ENCODE data around the gene RNASE7.

Gene RNASE7

GRCh38 chr14:21043974-21044618 lies 1.9 kb downstream of the RNASE7 start:
- DNase-seq = no peak

GRCh38 chr14:21047378-21047781 lies 5.2 kb downstream of the RNASE7 start:
- no peak for DNase-seq

- DNase-seq = no peak
These were observed 6.5 kb downstream of the RNASE7 start for GRCh38 chr14:21048638-21049037.

DNA sequence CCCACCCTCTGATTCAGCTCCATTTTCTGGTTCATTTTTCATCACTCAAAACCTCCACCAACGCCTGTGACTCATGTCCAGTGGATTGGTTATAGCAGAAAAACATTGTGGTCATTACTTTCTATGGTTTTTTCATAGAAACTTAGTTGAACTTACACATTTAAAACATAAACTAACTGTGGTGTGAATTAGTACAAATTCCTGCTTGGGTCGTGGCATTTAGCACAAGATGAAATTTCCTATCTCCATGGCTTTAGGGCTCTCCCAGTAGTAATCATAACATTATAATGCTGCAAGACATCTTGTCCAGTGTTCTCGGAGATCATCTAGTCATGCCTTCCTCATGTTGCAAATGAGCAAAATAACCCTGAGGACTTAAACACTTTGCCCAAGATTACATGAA lies 7.1 kb downstream of the RNASE7 start:
- no peak for DNase-seq

DNA sequence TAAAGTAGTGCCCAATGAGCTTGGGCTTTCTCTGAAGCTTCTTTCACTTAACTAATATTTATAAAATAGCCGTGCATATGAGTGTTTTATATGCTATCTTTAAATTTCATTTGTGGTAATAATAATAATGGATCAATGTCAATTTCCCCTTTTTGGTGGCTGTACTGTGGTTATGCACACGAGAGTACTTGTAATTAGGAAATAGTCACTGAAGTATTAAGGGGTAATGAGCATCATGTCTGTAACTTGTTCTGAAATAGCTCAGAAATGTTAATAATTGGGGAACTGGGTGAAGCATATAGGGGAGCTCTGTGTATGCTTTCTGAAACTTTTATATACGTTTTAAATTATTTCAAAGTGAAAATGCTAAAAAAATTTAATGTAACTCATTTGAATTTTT lies 8.4 kb downstream of the RNASE7 start:
- DNase-seq = no peak

GRCh38 chr14:21053184-21054122 lies 11.3 kb downstream of the RNASE7 start:
- no peak for DNase-seq

GRCh38 chr14:21054123-21054767 lies 12.1 kb downstream of the RNASE7 start:
- DNase-seq = no peak

- no peak for DNase-seq
These were observed 12.6 kb downstream of the RNASE7 start for GRCh38 chr14:21054768-21055145.

DNA sequence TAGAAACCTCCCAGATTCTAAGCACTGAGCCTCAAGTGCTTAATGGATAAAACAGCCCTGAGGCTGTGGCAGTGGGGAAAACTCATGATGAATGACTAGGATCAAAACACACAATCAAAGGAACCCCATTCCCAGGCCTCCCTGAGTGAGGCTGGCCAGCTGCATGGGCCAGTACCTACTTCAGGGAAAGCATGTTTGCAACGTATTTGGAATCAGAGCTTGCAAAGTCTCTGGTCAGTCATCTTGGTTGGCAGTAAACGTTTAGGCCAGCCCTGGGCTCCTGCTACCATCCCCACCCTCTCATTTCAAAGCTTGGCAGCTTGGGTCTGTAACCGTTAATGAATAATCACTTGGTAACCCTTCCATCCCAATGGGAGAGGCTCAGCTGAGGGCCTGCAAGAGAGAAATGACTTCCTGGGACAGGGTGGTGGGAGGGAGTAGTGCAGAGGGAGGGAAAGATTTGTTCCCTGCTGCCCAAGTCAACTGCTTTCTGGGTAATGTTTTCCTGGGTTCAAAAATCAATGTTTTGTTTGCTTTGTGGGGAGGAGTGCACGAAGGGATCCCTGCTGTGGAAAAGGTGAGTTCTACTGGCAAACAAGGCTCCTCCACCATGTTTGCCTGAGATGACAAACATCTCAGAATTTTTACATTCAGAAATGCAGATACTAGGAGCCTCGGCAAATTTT lies 13.4 kb downstream of the RNASE7 start:
- DNase-seq = no peak

- no peak for DNase-seq
These were observed 14.5 kb downstream of the RNASE7 start for GRCh38 chr14:21056520-21057163.

GRCh38 chr14:21057803-21058675 lies 15.9 kb downstream of the RNASE7 start, which contains the start of gene RNASE8:
RNASE8 (plus strand) TSS chr14:21057822; CDS start chr14:21057893, 71 bp downstream.
- no peak for DNase-seq

DNA sequence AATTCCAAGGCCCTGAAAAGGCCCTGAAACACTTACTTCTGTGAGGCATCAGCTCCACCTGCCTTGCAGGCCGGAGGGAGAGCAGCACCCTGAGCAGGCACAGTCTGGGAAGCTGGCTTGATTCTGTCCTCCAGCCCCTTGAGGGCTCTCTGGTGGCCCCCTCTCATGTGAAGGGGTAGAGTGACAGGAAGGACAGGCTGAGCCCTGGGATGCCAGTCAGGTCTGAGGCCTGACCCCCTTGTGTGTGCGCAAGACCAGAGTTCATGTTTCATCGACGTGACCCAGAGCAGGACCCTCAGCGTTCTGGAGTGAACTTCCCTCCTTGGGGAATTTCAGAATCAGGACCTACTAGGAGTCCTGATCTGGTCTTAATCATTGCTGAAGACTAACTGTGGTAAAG lies 16.7 kb downstream of the RNASE7 start:
- no peak for DNase-seq

DNA sequence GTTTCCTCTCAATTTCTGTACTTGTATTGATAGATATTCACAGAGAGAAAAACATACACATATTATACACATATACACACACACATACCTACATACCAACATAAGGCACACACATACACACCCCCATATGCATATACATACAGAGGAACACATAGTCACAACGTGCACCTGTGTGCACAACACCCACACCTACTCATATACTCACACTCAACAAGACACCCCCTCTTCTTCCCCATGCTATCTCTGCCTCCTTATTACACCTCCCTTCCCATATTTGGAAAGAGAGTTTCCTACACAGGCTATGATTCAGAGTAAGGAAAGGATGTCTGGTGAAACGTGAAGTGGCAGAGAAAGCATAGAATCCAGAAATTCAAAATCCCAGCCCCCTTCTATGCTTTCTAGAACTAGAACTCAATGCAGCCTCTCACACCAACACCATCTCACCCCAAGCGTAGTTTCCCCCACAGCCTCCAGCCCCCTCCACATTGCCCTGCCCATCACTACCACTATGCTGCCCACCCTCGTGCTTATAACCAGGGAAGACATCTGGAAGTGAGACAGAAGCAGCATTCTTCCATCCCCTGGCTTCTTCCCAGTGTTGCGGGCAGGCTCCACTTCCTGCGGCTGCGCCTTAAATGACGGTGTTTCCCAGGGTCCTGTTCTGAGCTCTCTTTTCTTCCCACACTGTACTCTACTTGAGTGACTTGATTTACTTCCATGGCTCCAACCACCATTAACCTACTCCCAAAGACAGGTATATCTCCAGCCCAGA lies 17.9 kb downstream of the RNASE7 start:
- DNase-seq = no peak

DNA sequence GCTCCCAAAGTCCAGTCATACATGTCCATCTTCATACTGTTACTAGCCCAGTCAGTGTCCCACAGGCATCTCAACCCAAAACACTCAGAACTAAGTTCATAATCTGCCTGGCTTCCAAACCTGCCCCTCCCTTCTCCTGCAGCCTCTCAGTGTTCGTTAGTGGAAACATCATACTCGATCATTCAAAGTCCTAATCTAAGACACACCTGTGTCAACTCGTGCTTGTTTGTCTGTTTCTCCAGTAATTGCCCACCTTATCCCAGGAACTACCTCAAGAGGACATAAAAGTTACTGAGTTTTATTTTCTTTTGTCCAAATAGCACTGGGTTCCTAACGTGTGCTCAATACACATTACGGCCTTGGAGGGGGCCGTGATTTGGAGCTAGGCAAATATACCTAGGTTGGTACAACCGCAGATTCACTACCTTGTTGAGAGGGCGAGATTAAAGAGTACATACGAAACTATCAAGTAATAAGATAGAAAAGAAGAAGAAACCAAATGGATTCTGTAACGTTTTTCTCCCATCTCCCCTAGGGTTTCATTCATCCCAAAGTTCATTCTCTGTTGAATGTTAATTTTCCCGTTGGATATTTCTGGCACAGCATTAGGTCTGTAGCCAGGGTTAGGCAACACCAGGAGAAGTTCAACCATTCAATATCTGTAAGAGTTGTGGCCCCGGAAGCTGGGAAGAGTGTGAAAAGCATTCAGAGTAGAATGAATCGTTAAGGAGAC lies 18.6 kb downstream of the RNASE7 start:
- DNase-seq = no peak

- DNase-seq = no peak
These were observed 19.1 kb downstream of the RNASE7 start for GRCh38 chr14:21061347-21061668.

DNA sequence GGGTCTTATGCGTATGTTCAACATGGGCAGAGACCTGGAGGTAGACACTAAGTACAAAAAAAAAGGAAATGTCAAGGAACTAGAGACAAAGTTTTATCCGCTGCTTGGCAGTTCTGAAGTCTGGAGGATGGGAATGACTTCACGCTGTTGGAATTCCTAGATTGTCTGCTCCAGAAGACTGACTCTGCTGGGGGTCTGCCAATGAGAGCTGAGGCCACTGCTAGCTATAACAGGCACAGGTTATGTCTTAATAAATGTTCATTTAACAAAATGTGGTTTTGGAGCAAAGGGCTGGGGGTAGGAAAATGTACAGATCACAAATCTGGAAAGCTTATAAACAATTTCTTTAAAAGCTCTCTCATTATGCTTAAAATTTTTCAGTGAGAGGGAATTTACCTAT lies 21.3 kb downstream of the RNASE7 start:
- DNase-seq = no peak

GRCh38 chr14:21066882-21067502 lies 24.8 kb downstream of the RNASE7 start:
- no peak for DNase-seq

DNA sequence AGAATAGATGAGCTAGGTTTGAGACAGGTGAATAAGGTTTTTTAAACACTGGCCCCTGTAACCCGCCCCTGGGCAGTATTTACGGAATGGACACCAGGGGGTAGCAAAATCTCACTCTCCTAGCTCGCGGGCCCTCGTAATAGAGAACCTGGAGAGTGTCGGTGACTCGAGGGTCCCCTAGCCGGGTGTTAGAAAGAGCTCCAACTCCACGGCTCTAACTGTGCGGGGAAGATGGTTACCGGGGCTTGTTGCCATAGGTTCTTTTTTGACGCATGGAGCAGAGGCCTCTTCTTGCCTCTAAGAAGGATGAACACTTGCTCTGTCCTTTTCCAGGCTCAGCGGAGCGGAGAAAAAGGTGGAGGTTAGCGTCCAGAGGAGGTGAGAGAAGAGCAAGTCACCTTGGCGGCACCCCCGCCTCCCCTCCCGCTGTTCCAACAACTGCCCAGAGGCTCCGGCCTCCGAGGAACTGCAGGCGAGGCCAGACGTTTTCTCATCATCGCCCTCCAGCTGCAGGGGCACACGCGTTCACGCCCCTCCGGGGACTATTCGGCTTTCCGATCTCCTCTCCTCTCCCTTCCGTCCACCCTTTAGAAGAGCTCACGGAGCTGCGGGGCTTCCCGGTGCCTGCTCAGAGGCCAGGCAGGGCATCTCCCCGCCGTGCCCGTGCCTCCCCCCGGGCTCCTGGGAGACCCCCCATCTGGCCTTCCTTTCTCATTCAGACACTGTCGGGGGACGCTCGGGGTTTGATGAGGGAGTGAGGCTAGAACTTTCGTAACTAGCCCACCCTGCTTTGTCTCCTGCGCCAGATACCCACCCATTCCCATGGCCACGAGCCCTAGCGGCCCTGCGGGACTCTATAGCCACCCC lies 26.6 kb downstream of the RNASE7 start:
- peak; percentile 53 for DNase-seq
